GDM1 (cell line): ENCODE measurements around the gene ZNF444.

Experiments
- DNase-seq: peaks from one replicate; lab custom pipeline; 2025; lab: John Stamatoyannopoulos, UW

ZNF444 gene

GRCh38 chr19:56107626-56108351, 33.3 kb upstream of the ZNF444 start:
- DNase-seq, result no peak

GRCh38 chr19:56108447-56109195, 32.5 kb upstream of the ZNF444 start:
- DNase-seq, result no peak

- DNase-seq, result no peak
Measured at GRCh38 chr19:56109226-56109625, 31.9 kb upstream of the ZNF444 start.

- no peak for DNase-seq
Measured at GRCh38 chr19:56110515-56111448, 30.3 kb upstream of the ZNF444 start.

GRCh38 chr19:56111601-56112312, 29.3 kb upstream of the ZNF444 start:
- no peak for DNase-seq

GRCh38 chr19:56112313-56112709, 28.8 kb upstream of the ZNF444 start:
- DNase-seq, result no peak

- DNase-seq, result peak; percentile 34
Measured at GRCh38 chr19:56113074-56113632, 27.9 kb upstream of the ZNF444 start.

GRCh38 chr19:56114051-56114777, 26.9 kb upstream of the ZNF444 start:
- DNase-seq, result no peak

- no peak for DNase-seq
Measured at GRCh38 chr19:56114778-56115110, 26.3 kb upstream of the ZNF444 start.

GRCh38 chr19:56115490-56115889, 25.6 kb upstream of the ZNF444 start:
- no peak for DNase-seq

- no peak for DNase-seq
Measured at GRCh38 chr19:56116606-56117005, 24.5 kb upstream of the ZNF444 start.

- DNase-seq, result no peak
Measured at GRCh38 chr19:56117376-56117884, 23.7 kb upstream of the ZNF444 start.

- no peak for DNase-seq
Measured at GRCh38 chr19:56117889-56118288, 23.2 kb upstream of the ZNF444 start.

- no peak for DNase-seq
Measured at GRCh38 chr19:56118666-56119581, 22.2 kb upstream of the ZNF444 start.

GRCh38 chr19:56119582-56119978, 21.5 kb upstream of the ZNF444 start:
- no peak for DNase-seq

GRCh38 chr19:56120002-56120370, 21.1 kb upstream of the ZNF444 start:
- no peak for DNase-seq

- peak; percentile 91 for DNase-seq
Measured at GRCh38 chr19:56120371-56121179, 20.5 kb upstream of the ZNF444 start.
